DMS 273 treated with DMSO at 0.1 percent for 48 hours (cell line): ENCODE results near the gene MPST.

Experiments
- DNase-seq: peaks from one replicate; lab custom pipeline; 2025; lab: John Stamatoyannopoulos, UW

MPST gene

DNA sequence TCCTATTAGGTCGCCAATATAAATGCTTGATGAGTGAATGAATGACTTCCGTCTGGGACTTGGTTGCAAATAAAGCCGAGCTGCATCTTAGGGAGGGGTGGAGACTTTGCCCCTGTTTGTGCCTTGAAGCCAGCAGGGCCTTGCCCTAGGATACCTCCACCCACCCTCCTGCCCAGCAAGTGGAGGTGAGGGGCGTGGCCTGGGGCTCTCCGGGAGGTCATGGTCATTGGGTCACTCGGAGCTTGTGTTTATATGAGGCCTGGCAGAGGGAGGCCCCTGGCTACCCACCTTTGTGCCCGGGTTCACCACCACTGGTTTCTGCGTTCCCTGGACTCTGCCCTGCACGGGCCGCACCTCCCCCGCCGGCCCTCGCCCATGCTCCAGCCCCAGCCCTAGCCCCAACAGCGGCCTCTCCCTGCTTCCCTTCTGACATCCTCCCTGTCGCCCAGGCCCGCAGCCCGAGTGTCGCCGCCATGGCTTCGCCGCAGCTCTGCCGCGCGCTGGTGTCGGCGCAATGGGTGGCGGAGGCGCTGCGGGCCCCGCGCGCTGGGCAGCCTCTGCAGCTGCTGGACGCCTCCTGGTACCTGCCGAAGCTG lies 4.3 kb downstream of the MPST start:
- DNase-seq: no peak

DNA sequence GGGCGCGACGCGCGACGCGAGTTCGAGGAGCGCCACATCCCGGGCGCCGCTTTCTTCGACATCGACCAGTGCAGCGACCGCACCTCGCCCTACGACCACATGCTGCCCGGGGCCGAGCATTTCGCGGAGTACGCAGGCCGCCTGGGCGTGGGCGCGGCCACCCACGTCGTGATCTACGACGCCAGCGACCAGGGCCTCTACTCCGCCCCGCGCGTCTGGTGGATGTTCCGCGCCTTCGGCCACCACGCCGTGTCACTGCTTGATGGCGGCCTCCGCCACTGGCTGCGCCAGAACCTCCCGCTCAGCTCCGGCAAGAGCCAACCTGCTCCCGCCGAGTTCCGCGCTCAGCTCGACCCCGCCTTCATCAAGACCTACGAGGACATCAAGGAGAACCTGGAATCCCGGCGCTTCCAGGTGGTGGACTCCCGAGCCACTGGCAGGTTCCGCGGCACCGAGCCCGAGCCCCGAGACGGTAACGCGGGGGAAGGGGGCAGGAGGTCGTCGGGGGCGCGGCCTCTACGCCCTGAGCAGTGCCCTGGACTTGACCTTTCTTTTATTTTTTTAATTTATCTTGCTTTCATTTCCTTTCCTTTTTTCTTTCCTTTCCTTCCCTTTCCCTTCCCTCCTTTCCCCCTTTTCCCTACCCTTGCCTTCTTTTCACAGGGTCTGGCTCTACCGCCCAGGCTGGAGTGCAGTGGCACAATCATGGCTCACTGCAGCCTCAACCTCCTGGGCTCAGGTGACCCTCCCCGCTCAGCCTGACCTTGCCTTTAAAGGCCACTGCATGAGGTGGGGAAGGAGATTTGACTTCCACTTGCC lies 5.0 kb downstream of the MPST start:
- no peak for DNase-seq

DNA sequence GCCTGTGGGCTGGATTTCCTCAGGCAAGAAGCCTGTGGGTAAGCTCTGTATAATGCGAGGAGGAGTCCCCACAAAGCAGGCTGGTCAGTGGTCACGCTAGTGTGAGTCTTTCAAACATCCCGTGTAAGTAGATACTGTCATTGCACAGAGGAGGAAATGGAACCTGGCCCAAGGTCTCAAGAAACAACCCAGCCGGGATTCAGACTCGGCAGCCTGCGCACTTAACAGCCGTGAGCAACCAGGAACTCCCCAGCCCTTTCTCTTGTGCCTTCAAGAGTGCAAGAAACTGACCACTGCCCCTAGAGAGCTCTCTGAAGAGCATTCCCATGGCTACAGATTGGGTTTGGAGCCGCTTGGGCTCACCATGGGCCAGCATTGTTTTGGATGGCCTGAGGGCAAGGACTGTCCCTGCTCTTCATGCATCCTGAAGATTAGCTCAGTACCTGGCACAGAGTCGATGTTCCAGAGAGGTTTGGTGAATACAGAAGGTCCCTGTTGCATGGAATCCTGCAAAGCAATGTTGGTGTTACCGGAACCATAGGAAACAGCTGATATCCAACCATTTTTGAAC lies 6.0 kb downstream of the MPST start:
- no peak for DNase-seq

DNA sequence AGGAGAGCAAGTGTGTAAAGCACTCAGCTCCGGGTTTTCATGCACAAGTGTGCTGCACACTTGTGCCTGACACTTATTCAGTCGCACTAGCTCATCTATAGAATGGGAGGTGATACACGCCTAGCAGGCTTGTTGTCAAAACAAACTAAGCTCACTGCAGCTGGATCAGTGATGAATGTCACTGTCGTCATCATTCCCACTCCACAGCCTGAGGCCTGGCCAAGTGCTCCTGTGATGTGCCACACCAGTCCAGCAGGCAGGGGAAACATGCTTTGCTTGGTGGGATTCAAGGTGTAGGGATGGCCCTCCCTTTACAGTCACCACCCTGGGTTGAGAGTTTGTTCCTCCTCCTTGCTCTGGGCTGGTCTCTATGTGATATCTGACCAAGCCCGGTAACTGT lies 6.8 kb downstream of the MPST start:
- DNase-seq: no peak

DNA sequence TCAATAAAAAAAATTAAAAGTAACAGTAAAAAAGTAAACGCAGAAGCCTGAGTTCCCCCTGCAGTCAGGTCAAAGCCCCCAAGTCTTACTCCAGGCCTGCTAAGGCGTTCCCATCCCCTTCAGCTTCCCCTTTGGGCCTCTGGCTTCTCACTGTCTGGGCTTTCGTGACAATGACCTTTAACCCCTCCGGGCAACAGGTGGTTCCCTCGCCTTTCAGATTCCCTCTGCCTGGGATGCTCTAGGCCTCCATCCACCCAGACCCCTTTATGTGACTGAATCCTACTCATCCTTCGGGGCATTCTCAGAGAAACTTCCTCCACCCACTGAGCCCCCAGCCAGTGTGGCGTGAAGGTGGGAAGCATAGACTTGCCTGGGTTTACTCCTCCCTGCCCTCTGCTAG lies 8.0 kb downstream of the MPST start:
- no peak for DNase-seq

DNA sequence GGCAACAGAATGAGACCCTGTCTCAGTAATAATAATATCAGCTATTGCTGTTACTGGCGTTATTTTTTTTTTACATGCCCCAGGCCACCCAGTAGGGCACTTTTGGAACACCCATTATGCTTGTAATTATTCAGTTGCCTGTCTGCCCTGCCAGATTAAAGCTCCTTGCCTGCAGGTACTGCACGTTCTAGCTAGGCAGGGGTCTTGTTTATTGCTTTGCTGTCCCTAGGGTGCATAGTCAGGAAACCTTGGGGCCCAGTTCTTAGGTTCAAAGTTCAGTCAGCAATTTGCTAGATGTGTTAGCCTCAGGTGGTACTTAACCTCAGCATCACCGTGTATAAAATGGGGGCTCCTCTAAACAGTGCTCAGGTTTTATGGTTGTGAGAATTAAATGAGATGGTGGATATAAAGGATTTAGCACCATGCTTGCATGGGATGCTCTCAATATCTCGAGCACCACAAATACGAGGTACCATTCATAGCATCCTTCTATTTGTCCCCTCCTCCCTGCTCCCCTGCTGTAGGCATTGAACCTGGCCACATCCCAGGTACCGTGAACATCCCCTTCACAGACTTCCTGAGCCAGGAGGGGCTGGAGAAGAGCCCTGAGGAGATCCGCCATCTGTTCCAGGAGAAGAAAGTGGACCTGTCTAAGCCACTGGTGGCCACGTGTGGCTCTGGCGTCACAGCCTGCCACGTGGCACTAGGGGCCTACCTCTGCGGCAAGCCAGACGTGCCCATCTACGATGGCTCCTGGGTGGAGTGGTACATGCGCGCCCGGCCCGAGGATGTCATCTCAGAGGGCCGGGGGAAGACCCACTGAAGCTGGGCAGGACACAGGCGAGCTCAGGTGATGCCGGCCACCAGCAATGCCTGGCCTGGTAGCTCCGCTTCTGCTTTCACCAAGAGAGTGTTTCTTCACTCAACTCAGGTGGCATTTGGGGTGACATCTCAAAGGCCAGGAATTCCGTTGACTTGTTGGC lies 9.4 kb downstream of the MPST start:
- no peak for DNase-seq

DNA sequence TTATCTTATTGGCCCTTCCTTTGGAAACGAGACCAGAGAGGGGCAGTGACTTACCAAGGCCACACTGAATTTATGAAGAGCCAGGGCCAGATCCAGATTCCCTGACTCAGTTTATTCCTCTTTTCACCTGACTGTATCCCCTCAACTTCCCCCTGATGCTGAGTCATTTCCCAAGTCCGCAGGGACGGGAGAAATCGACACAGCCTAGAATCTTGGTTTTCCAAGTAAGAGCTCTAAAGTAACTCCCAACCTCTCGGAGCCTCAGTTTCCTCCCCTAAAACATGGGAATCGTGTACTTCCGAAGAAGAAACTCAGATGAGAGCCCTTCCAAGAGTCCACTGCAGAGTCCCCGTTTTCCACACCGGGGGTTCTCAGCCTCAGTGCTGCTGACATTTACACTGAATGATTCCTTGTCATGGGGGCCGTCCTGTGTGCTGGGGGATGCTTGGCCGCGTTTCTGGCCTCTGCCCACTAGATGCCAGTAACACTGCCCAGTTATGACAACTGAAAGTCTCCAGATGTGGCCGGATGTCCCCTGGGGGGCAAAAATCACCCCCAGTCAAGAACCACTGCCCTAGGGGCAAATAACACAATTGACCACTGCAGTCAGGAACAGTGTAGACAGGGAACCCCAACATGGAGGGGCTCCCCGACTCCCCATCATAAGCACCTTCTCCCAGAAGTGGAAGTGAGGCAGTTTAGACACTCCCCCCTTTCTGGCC lies 11.2 kb downstream of the MPST start:
- DNase-seq: no peak

DNA sequence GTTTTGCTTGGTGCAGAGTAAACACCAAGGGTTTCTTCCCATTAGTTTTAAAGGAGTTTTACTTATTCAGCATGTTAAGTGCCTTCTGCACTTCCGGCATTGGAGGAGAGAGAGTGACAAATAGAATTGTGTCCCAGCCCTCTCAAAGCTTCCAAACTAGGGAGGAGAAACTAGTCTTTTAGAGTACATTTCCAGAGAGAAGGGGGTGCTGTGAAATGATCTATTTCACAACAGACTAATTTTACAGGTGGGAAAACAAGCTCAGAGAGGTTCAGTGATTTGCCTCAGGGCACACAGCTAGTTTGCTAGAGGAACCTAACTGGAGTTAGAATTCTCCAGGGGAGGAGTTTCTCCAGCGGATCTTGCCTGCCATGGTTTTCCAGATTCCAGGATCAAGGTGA lies 12.6 kb downstream of the MPST start:
- no peak for DNase-seq

DNA sequence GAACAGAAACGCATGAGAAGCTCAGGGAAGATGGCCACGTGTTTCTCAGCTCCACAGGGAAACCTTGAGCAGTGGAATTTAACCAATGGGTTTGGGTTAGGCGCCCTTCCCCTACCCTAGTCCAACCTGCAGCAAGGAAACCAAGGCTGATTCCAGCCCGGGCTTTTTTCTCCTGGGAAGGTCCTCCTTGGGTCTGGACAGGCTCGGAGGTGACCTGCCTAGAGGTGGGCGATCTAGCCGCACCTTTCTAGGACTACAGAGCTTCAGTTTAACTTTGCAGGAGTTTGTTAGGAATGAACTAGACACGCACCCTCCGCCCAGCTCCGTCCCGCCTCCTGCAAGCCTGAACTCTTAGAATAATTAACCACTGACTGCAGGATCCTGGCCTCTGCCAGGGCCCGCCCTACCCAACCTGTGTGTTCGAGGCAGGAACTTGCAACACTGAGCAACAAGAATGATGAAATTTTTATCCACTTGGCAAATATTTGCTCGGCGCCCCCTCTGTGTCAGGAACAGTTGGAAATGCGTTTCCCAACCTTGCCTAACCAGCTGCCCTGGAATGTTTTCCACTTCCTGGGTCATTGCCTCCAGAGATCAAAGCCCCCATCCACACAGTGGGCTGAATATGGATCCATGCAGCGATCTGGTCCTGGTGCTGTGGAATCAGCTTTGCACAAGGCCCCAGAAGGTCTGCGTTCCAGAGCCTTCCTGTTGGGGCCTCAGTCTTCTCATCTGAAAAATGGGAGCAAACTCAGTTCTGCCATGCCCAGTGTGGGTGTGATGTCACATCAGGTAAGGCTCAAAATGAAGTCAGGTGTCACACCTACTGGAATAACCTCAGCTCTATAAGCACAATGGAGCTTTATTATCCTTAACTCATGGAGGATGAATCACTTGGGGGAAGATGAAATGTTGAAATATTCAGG lies 13.3 kb downstream of the MPST start:
- no peak for DNase-seq

DNA sequence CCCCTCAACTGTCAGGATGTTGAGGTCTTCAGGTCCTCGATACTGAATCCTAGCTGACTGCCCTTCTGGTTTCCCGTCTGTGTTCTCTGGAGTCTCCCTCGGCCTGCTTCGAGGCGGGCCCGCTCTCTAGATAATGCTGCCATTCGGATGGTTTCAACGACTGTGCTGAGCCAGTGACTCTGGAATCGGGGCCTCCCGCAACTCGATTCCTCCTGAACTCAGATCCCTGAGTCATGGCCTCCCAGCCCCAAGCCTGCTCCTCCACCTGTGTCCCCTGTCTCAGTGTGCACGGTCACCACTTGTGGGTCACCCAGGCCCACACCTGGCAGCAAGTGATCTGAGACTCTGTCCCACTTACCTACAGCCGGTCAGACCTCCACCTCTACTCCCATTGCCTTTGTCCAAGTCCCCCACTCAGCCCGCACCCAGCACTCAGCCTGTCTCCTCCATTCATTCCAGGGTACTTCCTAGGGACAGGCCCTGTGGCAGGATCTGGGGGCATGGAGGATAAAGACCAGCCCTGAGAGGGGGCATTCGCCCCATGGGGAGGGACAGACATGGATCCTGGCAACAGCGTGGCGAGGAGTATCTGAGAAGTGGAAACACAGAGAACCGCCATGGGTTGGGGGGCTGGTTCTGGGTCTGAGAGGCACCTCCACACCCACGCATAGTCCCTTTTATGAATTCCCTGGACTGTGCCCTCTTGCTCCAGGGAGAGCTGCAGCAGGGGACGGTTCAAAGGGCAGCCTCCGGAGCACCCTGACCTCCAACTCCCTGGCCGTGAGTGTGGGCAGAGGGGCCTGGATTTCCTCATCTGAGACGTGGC lies 14.3 kb downstream of the MPST start:
- no peak for DNase-seq

DNA sequence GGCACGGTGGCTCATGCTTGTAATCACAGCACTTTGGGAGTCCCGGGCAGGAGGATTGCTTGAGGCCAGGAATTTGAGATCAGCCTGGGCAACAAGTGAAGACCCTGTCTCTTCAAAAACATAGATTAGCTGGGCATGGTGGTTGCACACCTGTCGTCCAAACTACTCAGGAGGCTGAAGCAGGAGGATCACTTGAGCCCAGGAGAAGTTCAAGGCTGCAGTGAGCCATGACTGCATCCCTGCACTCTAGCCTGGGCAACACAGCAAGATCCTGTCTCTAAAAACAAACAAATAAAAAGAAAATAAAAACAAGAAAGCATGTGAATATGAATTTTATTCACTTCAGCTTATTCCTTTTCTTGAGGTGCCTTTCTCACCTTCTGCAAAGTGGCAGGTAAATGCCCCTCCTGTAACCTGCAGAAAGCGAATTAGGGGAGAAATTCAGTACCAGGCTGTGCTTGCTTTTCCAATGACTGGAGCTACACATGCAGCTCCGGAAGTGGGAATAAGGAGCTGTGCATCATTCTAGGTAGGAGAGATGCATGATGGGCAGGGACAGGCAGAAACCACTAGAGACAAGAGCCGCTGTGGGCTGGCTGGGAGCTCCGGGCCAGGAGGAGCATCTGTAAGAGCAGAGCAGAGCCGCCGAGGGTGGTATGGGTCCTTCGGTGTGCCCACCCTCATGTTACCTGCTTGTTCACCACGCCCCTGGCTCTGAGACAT lies 17.3 kb downstream of the MPST start:
- no peak for DNase-seq

DNA sequence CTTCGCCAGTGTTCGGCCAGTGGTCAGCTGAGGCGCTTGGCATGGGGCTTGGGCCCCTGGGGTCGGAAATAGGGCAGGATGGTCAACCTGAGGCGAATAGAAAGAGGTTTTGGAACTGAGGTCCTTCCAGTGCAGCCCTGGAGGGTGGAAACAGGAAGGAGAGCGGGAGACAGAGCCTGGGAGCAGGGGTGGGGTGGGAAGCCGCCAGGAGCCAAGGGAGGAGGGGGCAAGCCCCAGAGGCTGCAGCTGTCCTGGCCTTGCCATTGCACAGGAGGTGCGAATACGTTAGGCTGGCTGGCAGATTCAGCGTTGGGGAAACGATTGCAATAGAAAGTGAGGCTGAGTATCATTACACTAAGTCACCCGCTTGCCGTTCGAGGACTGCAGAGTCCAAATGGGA lies 18.1 kb downstream of the MPST start:
- DNase-seq: no peak

DNA sequence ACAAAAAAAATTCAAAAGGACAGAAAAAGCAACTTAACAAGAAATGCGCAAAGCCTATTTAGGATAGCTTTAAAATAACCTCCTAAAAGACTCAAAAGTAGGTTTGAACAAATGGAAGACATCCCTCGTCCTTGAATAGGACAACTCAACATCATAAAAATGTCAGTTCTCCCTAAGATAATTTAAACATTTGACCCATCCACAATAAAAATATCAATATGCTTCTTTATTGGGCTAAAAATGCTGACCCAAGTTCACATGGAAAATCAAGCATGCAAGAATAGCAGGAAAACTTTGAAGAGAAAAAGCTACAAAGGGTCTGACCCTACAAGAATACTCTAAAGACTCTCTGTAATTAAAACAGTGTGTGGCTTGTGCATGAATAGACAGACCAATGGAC lies 19.9 kb downstream of the MPST start:
- no peak for DNase-seq

DNA sequence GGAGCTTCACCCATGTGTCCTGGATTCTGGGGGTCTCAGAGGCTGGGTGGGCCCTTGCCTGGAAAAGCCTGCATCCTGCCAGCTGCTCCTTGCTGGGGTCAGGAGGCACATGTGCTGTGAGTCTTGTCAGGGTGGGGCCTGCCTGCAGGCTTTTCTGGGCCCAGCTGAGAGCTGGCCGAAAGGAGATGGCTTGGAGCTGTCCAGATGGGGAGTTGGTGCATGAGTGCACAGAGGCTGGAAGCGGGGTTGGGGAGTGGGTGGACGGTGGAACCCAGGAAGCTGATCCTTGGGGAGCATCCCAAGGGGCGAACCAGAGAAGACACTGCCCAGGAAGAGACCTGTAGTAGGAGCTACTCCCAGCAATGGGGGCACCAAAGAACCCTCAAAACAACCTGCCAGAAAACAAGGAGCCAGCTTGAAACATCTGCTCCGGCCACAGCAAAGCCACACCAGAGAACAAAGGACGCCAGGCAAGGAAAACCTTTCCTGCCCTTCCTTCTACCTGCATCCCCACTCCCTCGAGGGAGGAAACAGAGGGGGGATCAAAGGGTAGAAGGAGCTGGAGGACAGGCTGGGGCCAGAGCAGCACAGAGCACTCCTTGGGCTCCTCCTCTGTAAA lies 23.8 kb downstream of the MPST start:
- DNase-seq: no peak

DNA sequence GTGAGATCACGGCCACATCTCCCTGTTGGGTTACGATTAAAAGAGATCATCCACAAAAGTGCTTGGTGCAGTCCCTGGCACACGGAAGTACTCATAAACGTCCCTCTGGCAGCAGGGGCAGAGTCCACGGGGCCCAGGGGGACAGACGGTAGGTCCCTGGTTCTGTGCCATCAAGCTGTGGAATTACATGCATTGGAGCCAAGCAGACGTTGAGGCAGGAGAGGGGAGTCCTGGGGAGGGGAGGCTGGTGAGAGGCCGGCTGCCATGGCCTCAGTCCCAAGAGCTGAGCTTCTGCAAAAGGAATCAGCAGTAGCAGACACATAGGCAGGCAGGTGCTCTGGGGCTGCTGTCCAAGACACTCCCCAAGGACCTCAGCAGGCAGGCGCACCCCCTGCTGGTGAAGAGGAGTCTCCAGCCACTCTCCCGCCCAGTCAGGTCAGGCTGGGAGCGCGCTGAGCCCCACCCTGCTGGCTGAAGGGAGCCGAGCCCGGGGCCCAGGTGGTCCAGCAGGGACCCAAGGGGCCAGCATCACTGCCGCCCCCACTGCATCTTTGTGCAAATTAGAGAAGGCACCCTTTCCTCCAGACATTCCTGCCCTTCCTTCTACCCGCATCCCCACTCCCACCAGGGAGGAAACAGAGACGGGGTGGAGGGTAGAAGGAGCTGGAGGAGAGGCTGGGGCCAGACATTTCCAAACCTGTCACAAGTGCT lies 24.4 kb downstream of the MPST start:
- DNase-seq: no peak

DNA sequence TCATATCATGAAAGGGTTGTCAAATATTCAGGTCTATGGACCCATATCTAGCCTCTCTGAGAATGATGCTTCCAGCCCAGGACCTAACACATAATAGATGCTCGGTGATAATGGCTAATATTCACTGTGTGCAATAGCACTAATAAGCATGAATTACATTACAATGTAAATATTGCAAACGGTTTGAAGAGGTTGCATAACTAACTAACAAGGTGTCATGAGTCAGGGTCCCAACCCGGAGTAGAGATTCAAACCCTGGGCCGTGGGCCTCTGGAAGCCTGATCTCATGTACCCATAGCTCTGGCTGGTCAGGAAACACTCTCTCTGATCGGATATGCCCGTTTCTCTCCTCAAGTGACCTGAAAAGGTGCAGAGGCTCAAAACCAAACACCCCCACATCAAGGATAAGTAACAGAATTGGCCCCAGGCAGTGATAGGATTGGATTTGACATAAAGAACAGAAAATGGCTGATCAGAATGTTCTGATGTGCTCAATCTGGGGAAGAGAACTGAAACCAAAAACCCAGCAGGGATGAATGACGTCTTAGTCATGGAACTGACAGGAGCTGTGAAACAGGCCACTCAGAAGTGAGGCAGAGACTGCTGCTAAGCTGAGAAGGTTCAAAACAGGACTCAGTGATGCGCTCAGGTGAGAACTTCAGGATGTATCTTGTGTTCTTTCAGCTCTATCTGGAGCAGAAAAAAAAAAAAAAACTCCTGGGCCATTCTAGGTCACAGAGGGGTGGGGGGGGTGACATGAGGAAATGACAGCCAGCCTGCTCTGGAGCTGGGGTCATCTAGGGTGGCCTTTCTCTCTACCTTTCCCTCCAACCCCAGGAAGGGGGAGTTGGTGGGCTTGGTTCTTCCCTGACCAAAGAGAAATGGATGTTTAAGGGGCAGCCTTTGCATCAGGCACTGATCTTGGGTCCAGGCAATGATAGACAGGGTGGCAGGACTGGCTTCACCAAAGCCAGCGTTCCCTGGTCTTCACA lies 25.4 kb downstream of the MPST start:
- no peak for DNase-seq

DNA sequence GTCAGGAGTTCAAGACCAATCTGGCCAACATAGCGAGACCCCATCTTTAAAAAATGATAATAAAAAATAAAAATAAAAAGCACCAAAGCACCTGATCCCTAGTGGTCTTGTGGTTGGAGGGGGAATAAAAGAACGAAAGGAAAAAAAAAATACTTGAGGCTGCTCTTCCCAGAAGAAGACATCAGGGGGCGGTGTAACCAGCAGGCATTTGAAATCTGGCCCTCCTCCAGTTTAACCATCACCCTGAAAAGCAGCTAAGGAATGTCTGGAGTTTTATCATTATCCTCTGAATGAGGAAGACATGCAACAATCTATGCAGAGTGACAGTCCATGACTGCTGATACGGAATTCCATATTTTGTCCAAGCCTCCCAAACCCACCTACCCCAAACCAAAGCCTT lies 26.4 kb downstream of the MPST start:
- no peak for DNase-seq
